Embryonic facial prominence (tissue), 1 donor: Measurements from ENCODE around the gene C1orf21.

Source experiments
- DNase-seq: peaks from one replicate; pipeline ENCODE4 v3.0.0-alpha.2; 2016; ENCODE audit errors: extremely low spot score

C1orf21 gene

DNA sequence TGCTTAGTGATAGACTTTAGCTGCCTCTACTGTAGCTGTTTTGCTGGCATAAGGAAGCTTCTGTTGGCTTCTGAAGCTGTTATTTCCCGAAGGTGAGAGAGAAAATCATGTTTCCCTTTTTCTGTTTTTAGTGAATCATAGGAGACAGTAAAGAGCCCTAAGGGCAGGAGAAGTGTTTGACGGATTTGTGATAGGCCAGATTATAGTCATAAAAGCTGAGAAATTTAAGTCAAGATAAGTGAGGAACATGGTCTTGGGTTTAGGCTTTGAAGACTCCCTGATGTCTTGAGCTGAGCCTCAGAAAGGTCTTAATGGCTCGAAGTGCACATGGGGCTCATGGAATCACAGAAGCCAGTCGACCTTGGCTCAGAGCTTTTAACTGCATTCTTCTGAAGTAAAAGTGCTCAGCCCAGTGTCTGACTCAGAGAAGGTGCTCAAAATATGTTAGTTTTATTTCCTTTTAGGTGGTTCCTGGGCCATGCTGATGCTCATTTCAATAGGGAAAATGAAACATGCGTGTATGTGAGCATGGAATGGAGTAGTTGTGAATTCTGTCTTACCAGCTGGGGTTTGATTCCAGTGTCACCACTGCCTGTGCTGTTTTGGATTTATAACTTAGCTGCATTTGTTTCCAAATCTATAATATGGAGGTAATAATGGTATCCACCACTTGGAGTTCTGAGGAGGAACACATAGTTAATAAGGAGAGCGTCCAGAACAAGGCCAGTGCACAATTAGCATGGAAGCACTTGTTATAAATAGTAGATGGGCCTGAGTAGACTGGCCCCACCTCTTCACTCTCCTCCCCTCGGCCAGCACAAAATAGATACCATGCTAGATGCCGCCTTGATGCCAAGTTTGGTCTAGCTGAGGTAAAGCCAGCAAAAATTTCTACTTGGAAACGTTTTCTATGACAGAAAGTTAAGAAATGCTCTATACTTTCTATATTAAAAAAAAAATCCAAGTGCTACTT lies 99.2 kb downstream of the C1orf21 start:
- DNase-seq: no peak

DNA sequence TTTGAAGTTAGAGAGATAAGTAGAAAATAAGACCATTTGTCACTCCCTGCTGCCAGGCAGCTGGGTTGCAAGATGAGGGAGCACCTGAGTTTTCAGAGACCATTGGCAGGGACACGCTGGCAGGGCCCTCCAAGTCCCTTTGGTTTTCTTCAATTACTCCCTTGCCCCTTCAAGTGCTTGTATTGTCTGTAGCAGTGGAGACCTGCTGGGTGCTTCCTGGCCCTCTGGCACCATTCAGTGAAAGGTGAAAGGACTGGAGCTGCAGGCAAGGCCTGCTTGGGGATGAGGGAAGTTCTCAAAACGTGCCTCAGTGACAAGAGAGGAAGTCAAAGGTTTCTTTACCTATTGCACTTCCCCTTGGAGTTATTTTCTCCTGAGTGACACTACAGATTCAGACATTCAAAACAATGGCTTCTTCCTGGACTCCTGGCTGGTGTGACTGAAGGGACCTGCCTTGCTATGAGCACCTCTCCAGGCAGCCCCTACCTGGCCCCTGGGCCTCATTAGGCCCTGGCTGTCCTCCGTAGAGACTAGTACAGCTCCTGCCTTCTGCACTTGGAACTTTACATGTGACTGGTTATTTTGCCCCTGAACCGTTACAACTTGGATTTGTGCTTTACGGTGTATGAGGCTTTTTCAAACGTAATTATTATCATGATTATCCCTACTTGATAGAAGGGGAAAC lies 100.1 kb downstream of the C1orf21 start:
- DNase-seq: no peak

- DNase-seq: no peak
These were observed 100.8 kb downstream of the C1orf21 start for GRCh38 chr1:184487531-184488193.

- DNase-seq: no peak
These were observed 103.1 kb downstream of the C1orf21 start for GRCh38 chr1:184489908-184490307.

- no peak for DNase-seq
These were observed 105.7 kb downstream of the C1orf21 start for GRCh38 chr1:184492536-184492935.

- no peak for DNase-seq
These were observed 107.2 kb downstream of the C1orf21 start for GRCh38 chr1:184493987-184494388.

DNA sequence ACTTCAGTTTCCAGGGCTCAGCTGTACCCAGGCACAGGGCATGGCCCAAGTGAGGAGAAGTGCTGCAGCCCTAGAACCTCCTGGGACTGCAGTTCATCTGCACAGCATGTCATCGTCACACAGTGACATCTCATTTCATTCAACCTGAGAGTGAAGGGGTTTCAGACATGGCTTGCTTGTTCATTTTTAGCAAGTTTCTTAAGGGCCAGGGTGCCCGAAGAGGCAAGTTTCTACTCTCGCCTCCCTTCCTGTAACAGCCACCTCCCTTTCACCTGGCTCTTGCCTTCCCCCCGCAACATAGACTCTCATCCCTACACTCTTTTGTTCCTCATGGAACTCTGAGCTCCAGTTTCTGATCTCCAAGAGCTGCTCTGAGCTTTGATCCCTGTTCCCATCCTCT lies 108.1 kb downstream of the C1orf21 start:
- DNase-seq: no peak

DNA sequence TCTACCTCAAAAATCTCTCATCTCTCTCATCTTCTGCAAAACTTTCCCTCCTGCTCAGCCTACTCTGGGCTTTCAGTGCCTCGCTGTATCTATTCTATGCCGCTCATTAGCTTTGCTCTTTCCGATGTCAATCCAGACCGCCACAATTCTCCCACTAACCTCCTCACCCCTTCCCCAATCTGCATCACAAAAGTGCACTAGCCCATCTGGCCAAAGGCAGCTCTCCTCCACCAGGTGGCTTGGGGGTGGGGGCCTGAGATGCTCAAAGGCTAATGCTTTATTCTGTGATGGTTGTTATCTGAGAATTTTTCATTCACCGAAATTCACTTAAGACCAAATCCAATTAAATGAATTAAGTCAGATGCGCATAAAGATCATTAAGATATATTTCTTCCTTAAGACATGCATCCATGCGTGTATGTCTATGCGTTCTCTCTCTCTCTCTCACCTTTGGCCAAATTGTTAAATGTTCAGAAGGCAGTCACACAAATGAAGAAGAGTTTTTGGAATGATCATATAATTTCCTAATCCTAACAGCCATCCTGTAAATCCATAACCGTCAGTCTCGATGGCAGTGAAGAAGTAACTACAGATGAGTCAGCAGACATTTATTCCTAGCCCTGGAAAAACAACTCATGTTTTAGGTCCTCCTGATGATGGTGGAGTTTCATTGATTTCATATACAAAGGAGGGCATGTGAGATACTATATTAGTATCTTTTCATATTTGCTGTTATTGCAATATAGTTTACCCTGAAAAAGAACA lies 111.3 kb downstream of the C1orf21 start:
- DNase-seq: no peak

GRCh38 chr1:184499616-184500015 lies 112.8 kb downstream of the C1orf21 start:
- DNase-seq: no peak

DNA sequence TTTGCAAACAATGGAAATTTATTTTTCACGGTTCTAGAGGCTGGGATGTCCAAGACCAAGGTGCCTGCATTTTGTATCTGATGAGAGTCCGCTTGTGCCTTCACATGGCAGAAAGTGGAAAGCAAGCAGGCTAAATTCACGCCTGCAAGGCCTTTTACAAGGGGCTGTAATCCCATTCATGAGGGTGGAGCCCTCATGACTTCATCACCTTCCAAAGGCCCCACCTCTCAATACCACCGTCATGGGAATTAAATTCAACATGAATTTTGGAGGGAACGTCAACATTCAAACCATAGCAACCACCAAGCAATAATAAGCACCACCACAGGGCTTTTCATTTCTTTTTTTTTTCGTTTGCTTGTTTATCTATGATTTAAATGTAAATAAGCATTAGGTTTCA lies 115.3 kb downstream of the C1orf21 start:
- no peak for DNase-seq

DNA sequence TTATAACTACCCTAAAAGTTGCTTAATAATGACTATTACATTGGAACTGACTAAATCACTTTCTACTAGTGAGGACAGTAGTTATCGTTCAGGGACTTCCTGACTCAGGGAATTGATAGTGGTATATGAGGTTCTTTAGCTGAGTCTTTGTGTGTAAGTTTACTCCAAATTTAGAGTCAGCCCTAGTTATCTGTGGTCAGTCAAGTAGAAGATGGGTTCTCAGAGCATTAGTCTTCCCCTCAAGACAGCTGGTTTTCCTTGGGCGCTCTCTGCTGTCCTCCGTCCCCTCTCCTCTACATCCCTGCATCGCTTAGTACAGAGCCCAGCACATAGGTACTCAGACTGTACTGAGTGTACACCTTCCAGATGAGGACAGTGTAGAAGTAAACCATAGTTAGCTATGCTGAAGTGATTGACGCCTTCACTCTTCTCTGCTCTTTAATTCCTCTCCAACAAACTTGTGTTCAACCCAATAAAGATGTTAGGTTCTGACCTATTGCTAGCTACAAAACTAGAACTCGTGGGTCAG lies 116.5 kb downstream of the C1orf21 start:
- DNase-seq: no peak

GRCh38 chr1:184504040-184504954 lies 117.5 kb downstream of the C1orf21 start:
- DNase-seq: no peak

GRCh38 chr1:184504955-184505338 lies 118.1 kb downstream of the C1orf21 start:
- DNase-seq: no peak

DNA sequence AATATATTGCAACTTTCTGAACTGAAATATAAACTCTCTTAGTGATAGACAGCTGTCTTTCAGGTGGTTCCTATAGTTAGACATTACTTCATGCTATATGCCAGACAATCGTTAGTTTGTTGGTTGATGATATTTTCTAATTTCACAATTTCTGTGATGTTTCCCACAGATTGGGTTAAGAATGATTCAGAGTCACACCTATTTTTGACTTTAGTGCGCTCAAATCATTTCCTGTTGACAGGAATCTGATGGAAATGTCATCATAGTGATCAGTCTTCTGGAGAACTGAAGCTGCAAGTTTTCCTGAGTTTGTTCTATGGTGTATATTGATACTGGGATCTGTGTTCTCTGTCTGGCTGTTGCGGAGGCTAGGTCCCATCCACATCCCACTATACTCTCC lies 119.7 kb downstream of the C1orf21 start:
- DNase-seq: no peak

DNA sequence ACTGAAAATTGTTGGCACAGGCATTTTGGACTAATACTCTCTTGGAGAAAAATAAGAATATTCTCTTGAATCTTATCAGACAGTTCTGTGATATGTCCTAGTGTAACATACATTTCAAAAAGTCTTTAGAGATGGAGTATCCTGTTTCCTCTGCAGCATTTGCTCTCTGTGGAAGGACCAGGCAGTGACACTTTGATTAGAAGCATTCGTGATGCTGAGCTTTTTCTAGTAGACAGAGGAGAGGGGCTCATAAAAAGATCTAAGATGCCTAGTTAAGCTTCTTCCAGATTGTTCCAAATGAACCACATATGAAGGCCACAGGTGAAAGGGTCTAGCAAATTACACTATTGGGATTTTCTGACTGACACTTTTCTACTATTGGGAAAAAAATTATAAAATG lies 120.3 kb downstream of the C1orf21 start:
- DNase-seq: no peak

DNA sequence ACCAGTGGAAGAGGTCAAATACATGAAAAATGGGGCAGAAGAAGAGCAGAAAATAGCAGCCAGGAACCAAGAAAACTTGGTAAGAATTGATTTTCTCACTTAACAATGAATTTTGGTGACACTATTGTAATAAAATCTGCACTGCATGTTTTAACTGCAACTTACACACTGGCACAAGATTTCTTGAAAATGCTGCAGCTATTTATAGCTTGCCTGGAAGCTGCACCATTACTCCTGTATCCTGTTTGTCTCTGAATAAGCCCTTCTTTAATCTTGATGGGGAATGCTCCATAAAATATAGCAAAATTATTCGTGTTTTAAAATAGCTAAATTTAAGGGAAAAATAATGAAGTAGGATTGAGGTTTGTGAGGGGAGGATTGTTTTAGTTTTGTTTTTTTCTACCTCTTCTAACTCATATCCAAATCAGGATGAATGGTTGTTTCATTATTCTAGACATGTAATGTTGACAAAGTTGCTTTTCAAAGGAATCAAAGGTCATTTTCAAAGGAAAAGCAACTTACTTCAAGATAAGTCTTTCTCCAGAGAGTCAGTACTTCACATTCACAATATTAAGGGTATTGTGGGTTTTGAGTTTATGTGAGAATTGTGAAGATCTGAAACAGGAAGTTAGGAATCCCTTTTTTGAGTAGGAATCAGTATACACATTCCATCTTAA lies 120.9 kb downstream of the C1orf21 start:
- no peak for DNase-seq

DNA sequence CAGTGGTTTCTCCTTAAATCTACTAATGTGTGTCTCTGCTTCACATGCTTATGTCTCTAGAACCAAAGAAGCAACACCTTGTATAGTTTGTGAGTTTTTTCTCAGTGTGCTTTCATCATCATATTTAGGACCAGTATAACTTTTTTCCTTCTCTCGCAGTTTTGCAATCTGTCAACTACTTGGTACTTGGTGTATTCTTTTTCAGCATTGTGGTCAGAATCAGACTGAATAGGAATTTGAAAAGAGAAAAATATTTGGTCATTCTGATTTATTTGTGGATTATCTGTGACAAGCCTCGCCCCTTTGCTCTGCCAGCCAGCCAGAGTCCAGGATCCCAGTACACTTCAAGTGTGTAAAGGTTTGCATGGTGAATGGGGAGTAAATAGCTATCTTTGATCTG lies 122.3 kb downstream of the C1orf21 start:
- no peak for DNase-seq

DNA sequence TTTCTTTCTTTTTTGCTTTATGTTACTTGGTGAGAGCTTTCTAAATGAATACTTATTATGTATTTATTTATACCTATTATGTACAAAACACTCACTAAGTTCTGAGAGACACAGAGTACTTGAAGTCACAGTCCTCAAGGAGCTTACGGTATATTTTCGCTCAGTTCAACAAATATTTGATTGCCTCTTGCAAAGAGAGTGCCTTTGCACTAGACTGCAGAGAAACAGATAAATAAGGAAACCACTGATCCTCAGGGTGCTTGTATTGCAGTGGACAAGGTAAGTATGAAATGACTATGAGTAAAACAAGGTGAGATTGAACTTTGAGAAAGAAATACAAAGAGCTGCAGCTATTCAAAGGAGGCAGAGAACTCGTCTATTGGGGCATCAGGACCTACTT lies 123.3 kb downstream of the C1orf21 start:
- no peak for DNase-seq

GRCh38 chr1:184512724-184513123 lies 125.9 kb downstream of the C1orf21 start:
- no peak for DNase-seq

DNA sequence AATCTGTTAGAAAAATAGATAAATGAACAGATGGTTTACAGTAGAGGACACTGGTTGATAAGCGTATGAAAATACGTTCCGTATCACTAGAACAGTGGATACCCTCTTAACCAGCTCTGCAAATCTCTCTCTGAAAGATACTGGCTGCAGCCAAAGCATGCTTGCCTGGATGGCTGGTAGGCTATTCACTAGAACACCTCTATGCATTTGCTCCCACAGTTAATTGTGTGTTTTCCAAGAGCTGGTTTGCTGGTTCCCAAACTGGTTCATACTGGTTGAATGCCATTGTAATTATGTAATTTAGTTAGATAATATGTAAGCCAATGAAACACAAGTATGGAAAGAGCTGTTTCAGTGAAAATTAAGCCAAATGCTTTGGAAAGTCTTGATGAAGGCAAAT lies 126.6 kb downstream of the C1orf21 start:
- no peak for DNase-seq
